Immature natural killer cell (primary cell): Measurements from ENCODE around the gene PTPN18. TPM values are rescaled to one million over a fixed set of nuclear protein-coding genes. Genes with fewer than 3 reads are reported as not detected.

Experiments used
- DNase-seq, 3 donors: peaks; one replicate each; pipeline ENCODE4 v3.0.0; 2022; ENCODE audit warnings: mixed read lengths in 1 of 3
- H3K27ac Mint-ChIP-seq, 6 donors: one replicate each; pipeline ENCODE4 v1.8.0; 2020; ENCODE audit warnings: mixed read lengths in 6 of 6, mild to moderate bottlenecking in 5 of 6, inconsistent platforms in 4 of 6, moderate library complexity in 3 of 6
- H3K27me3 Mint-ChIP-seq, 3 donors: one replicate each; pipeline ENCODE4 v1.8.0; 2020 to 2021; ENCODE audit warnings: low read depth in 3 of 3, mild to moderate bottlenecking in 3 of 3, mixed read lengths in 3 of 3, moderate library complexity in 3 of 3, inconsistent platforms in 1 of 3
- H3K36me3 Mint-ChIP-seq, 3 donors: one replicate each; pipeline ENCODE4 v1.8.0; 2020; ENCODE audit warnings: mixed read lengths in 3 of 3, inconsistent platforms in 2 of 3, mild to moderate bottlenecking in 2 of 3
- H3K4me1 Mint-ChIP-seq, 2 donors: one replicate each; pipeline ENCODE4 v1.8.0; 2020; ENCODE audit warnings: inconsistent platforms in 2 of 2, mild to moderate bottlenecking in 2 of 2, mixed read lengths in 2 of 2, moderate library complexity in 1 of 2
- H3K4me3 Mint-ChIP-seq, 5 donors: one replicate each; pipeline ENCODE4 v1.8.0; 2020; ENCODE audit warnings: mild to moderate bottlenecking in 5 of 5, mixed read lengths in 5 of 5, inconsistent platforms in 3 of 5, moderate library complexity in 3 of 5
- H3K9me3 Mint-ChIP-seq, 6 donors: one replicate each; pipeline ENCODE4 v1.8.0; 2020; ENCODE audit warnings: mild to moderate bottlenecking in 6 of 6, mixed read lengths in 6 of 6, inconsistent platforms in 4 of 6, moderate library complexity in 3 of 6
- polyA plus RNA-seq, 3 donors: library from polyadenylated mRNA; unstranded; fragments of 300-500 nt; fragmentation: Illumina TruSeq; gene quantifications; one replicate each; pipeline ENCODE4 v1.2.3, GENCODE V29; 2021

The PTPN18 gene
- polyA plus RNA-seq, 3 donors from 2014 or later, result 89.4 to 190 (median 91.1) TPM

- DNase-seq, result no peak
- peaks cover 5 to 12% (median 10%) of the 10 kb centered on the region in 3 donors for H3K27me3 Mint-ChIP-seq
- H3K4me3 Mint-ChIP-seq, result peak overlapping the region in 4 of 5 donors; percentile 6 to 100 (median 100)
- peaks cover 16 to 40% (median 21%) of the 10 kb centered on the region in 3 donors for H3K36me3 Mint-ChIP-seq
- peaks cover 32 to 41% of the 10 kb centered on the region in 2 donors for H3K4me1 Mint-ChIP-seq
- H3K9me3 Mint-ChIP-seq, result no peaks in the 10 kb centered on the region
- H3K27ac Mint-ChIP-seq, result no peak overlapping the region
These were observed 10.8 kb upstream of the PTPN18 start for GRCh38 chr2:130345091-130345490.

GRCh38 chr2:130345611-130346010, 10.2 kb upstream of the PTPN18 start:
- H3K27me3 Mint-ChIP-seq, result peaks cover 4 to 12% (median 10%) of the 10 kb centered on the region in 3 donors
- H3K36me3 Mint-ChIP-seq, result peaks cover 13 to 36% (median 16%) of the 10 kb centered on the region in 3 donors
- peaks cover 30 to 41% of the 10 kb centered on the region in 2 donors for H3K4me1 Mint-ChIP-seq

GRCh38 chr2:130346041-130346740, 9.7 kb upstream of the PTPN18 start:
- Mint-ChIP-seq H3K27ac (peak overlapping the region in 1 of 6 donors; percentile 60), H3K36me3 (peaks cover 13 to 36% (median 16%) of the 10 kb centered on the region in 3 donors), H3K4me3 (peak overlapping the region in 2 of 5 donors; percentile 10 to 38), H3K27me3 (peaks cover 4 to 12% (median 10%) of the 10 kb centered on the region in 3 donors), H3K9me3 (no peaks in the 10 kb centered on the region), H3K4me1 (peaks cover 27 to 37% of the 10 kb centered on the region in 2 donors)
- no peak for DNase-seq

More at GRCh38 chr2:130345611-130346010, 10.2 kb upstream of the PTPN18 start:
- H3K4me3 Mint-ChIP-seq, result peak overlapping the region in 1 of 5 donors; percentile 38
- no peak overlapping the region for H3K27ac Mint-ChIP-seq
- no peak for DNase-seq
- H3K9me3 Mint-ChIP-seq, result no peaks in the 10 kb centered on the region

GRCh38 chr2:130346741-130347066, 9.2 kb upstream of the PTPN18 start:
- DNase-seq, result no peak
- Mint-ChIP-seq H3K4me3 (no peak overlapping the region), H3K27ac (no peak overlapping the region), H3K36me3 (peaks cover 13 to 36% (median 16%) of the 10 kb centered on the region in 3 donors), H3K9me3 (no peaks in the 10 kb centered on the region), H3K27me3 (peaks cover 4 to 12% (median 10%) of the 10 kb centered on the region in 3 donors), H3K4me1 (peaks cover 24 to 32% of the 10 kb centered on the region in 2 donors)

- Mint-ChIP-seq H3K4me3 (no peak overlapping the region), H3K27ac (peak overlapping the region in 2 of 6 donors; percentile 32 to 56), H3K4me1 (peaks cover 21 to 27% of the 10 kb centered on the region in 2 donors), H3K27me3 (peaks cover 2 to 9% (median 6%) of the 10 kb centered on the region in 3 donors), H3K9me3 (no peaks in the 10 kb centered on the region), H3K36me3 (peaks cover 13 to 36% (median 16%) of the 10 kb centered on the region in 3 donors)
- DNase-seq, result no peak
These were observed 8.5 kb upstream of the PTPN18 start for GRCh38 chr2:130347220-130347925.

- Mint-ChIP-seq H3K4me3 (no peak overlapping the region), H3K36me3 (peaks cover 13 to 36% (median 16%) of the 10 kb centered on the region in 3 donors), H3K27ac (peak overlapping the region in 3 of 6 donors; percentile 2 to 42 (median 4)), H3K9me3 (no peaks in the 10 kb centered on the region), H3K27me3 (peaks cover 2 to 4% (median 2%) of the 10 kb centered on the region in 3 donors), H3K4me1 (peaks cover 14 to 18% of the 10 kb centered on the region in 2 donors)
- no peak for DNase-seq
These were observed 6.7 kb upstream of the PTPN18 start for GRCh38 chr2:130349174-130349573.

GRCh38 chr2:130351711-130352110, 4.1 kb upstream of the PTPN18 start:
- no peak for DNase-seq
- Mint-ChIP-seq H3K27me3 (peaks cover 2 to 4% (median 2%) of the 10 kb centered on the region in 3 donors), H3K9me3 (no peaks in the 10 kb centered on the region), H3K27ac (peak overlapping the region in 1 of 6 donors; percentile 56), H3K4me3 (no peak overlapping the region), H3K4me1 (peaks cover 17 to 20% of the 10 kb centered on the region in 2 donors), H3K36me3 (peaks cover 7 to 22% (median 7%) of the 10 kb centered on the region in 3 donors)

- H3K4me3 Mint-ChIP-seq, result no peak overlapping the region
These were observed 3.6 kb upstream of the PTPN18 start for GRCh38 chr2:130352237-130352636.

GRCh38 chr2:130353291-130354138, 2.3 kb upstream of the PTPN18 start:
- H3K4me1 Mint-ChIP-seq, result peaks cover 17 to 22% of the 10 kb centered on the region in 2 donors
- peaks cover 0 to 4% (median 0%) of the 10 kb centered on the region in 3 donors for H3K36me3 Mint-ChIP-seq
- no peak for DNase-seq
- peaks cover 0 to 2% (median 2%) of the 10 kb centered on the region in 3 donors for H3K27me3 Mint-ChIP-seq
- H3K4me3 Mint-ChIP-seq, result peak overlapping the region in 1 of 5 donors; percentile 87
- H3K9me3 Mint-ChIP-seq, result no peaks in the 10 kb centered on the region
- H3K27ac Mint-ChIP-seq, result peak overlapping the region in 1 of 6 donors; percentile 40

More at GRCh38 chr2:130352237-130352636, 3.6 kb upstream of the PTPN18 start:
- H3K9me3 Mint-ChIP-seq, result no peaks in the 10 kb centered on the region
- H3K36me3 Mint-ChIP-seq, result peaks cover 2 to 16% (median 2%) of the 10 kb centered on the region in 3 donors
- peaks cover 17 to 22% of the 10 kb centered on the region in 2 donors for H3K4me1 Mint-ChIP-seq
- DNase-seq, result no peak
- peaks cover 2 to 4% (median 2%) of the 10 kb centered on the region in 3 donors for H3K27me3 Mint-ChIP-seq
- H3K27ac Mint-ChIP-seq, result no peak overlapping the region

GRCh38 chr2:130354139-130354428, 1.8 kb upstream of the PTPN18 start:
- peaks cover 16 to 22% of the 10 kb centered on the region in 2 donors for H3K4me1 Mint-ChIP-seq
- H3K9me3 Mint-ChIP-seq, result no peaks in the 10 kb centered on the region
- peak overlapping the region; percentile 80 to 87 (median 85) for H3K4me3 Mint-ChIP-seq
- H3K27me3 Mint-ChIP-seq, result peaks cover 0 to 2% (median 0%) of the 10 kb centered on the region in 3 donors
- peaks cover 0 to 3% (median 0%) of the 10 kb centered on the region in 3 donors for H3K36me3 Mint-ChIP-seq
- peak overlapping the region in 2 of 6 donors; percentile 18 to 51 for H3K27ac Mint-ChIP-seq
- DNase-seq, result no peak

GRCh38 chr2:130355172-130355577, 681 bp upstream of the PTPN18 start:
- Mint-ChIP-seq H3K9me3 (no peaks in the 10 kb centered on the region), H3K4me1 (peaks cover 17 to 22% of the 10 kb centered on the region in 2 donors), H3K27ac (peak overlapping the region in 5 of 6 donors; percentile 34 to 76 (median 49)), H3K27me3 (peaks cover 0 to 2% (median 0%) of the 10 kb centered on the region in 3 donors), H3K36me3 (peaks cover 0 to 4% (median 0%) of the 10 kb centered on the region in 3 donors), H3K4me3 (peak overlapping the region; percentile 80 to 87 (median 85))
- DNase-seq, result no peak

GRCh38 chr2:130357864-130358263, 2.0 kb downstream of the PTPN18 start:
- H3K4me1 Mint-ChIP-seq, result peaks cover 17 to 22% of the 10 kb centered on the region in 2 donors
- no peak overlapping the region for H3K27ac Mint-ChIP-seq
- H3K4me3 Mint-ChIP-seq, result no peak overlapping the region
- H3K9me3 Mint-ChIP-seq, result no peaks in the 10 kb centered on the region
- DNase-seq, result no peak
- peaks cover 0 to 4% (median 0%) of the 10 kb centered on the region in 3 donors for H3K36me3 Mint-ChIP-seq
- H3K27me3 Mint-ChIP-seq, result peaks cover 0 to 3% (median 1%) of the 10 kb centered on the region in 3 donors
